IPS-15b (cell line): ENCODE results near the gene TUBA3E.
"Not testable (repeated sequence)": the region's sequence is repeated elsewhere in the genome, so short reads cannot be mapped to it uniquely, and the experiment has no call there.

Experiments
- H3K27me3 ChIP-seq: one replicate; pipeline ENCODE4 v1.6.1; 2013; ENCODE audit warnings: low read length; ENCODE audit not compliant: control insufficient read depth, insufficient read depth
- H3K36me3 ChIP-seq: one replicate; pipeline ENCODE4 v1.6.1; 2013; ENCODE audit warnings: low read length; ENCODE audit not compliant: control insufficient read depth, insufficient read depth
- H3K4me1 ChIP-seq: one replicate; pipeline ENCODE4 v1.6.1; 2013; ENCODE audit warnings: mild to moderate bottlenecking, low read length; ENCODE audit not compliant: control insufficient read depth, insufficient read depth
- H3K4me3 ChIP-seq: one replicate; pipeline ENCODE4 v1.5.1; 2013; ENCODE audit warnings: low read depth, low read length
- H3K9ac ChIP-seq: one replicate; pipeline ENCODE4 v1.6.1; 2013; ENCODE audit warnings: low read depth, mild to moderate bottlenecking, low read length
- H3K9me3 ChIP-seq: one replicate; pipeline ENCODE4 v1.6.1; 2013; ENCODE audit warnings: mild to moderate bottlenecking, low read length; ENCODE audit not compliant: control insufficient read depth, insufficient read depth

The TUBA3E gene

DNA sequence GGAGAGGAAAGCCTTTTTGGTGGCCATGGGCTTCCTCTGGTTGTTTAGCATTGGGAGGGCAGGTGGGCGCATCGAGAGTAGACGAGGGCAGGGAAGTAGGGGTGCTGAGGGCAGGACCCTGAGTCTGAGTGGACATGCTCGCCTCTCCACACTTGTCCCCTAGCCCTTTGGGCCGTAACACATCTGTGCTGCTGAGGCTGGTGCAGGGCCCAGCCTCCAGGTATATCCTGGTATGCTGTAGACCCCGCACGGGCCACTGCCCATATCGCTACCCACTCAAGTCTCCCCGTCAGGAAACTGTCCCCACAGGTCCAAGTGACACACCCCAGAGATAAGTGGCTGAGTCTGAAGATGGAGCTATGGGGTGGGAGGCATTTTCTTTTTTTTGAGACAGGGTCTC, 39.6 kb downstream of the TUBA3E start:
- Histone ChIP-seq H3K9me3 (no peaks in the 10 kb centered on the region), H3K36me3 (peaks cover 16% of the 10 kb centered on the region), H3K4me3 (no peak overlapping the region), H3K4me1 (no peaks in the 10 kb centered on the region), H3K9ac (no peak overlapping the region), H3K27me3 (no peaks in the 10 kb centered on the region)

- not testable (repeated sequence) for H3K27me3 ChIP-seq, H3K4me1 ChIP-seq, H3K9ac ChIP-seq, H3K4me3 ChIP-seq, H3K9me3 ChIP-seq
- H3K36me3 ChIP-seq: peaks cover 19% of the 10 kb centered on the region
Measured at GRCh38 chr2:130157825-130158514, 40.3 kb downstream of the TUBA3E start.

DNA sequence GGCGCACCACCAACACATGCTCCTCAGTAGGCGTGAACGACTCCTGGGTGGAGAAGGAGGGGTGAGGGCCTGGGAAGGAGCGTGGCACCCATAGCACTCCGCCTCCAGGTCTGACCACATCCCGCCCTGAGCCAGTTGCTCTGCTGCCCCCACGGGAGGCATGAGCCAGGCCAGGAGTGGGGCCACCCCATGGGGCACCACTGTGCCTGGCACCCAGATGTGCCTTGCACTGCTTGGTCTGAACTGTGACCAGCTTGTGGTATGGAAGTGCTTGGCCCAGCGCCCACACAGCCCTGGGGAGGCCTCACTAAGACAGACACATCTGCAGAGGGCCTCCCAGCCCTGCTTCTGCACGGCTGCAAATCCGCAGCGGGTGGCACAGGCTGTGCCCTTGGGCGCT, 40.9 kb downstream of the TUBA3E start:
- H3K9ac ChIP-seq, H3K9me3 ChIP-seq, H3K4me1 ChIP-seq, H3K4me3 ChIP-seq, H3K27me3 ChIP-seq: not testable (repeated sequence)
- peaks cover 25% of the 10 kb centered on the region for H3K36me3 ChIP-seq

DNA sequence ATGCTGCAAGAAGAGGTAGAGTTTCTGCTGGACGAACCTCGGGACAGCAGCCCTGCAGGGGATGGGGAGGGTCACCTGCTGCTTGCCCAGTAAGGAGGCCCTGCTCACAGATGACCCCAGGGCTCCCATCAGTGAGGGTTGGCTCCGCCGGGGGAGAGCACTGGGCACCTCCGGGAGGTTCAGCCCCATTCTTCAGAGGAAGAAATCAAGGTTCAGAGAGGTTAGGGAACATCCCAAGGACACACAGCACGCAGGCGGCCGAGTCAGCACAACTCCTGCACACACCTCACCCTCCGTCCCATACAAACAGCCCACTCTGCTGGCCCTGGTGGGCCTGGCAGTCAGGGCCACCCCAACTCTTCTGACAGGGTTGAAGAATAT, 41.6 kb downstream of the TUBA3E start:
- H3K36me3 ChIP-seq: peaks cover 31% of the 10 kb centered on the region
- H3K9me3 ChIP-seq: no peaks in the 10 kb centered on the region
- no peaks in the 10 kb centered on the region for H3K4me1 ChIP-seq
- H3K4me3 ChIP-seq: no peak overlapping the region
- no peaks in the 10 kb centered on the region for H3K27me3 ChIP-seq
- no peak overlapping the region for H3K9ac ChIP-seq

- H3K27me3 ChIP-seq, H3K4me3 ChIP-seq, H3K4me1 ChIP-seq, H3K9ac ChIP-seq, H3K9me3 ChIP-seq: not testable (repeated sequence)
- H3K36me3 ChIP-seq: peaks cover 31% of the 10 kb centered on the region
Measured at GRCh38 chr2:130155956-130156623, 42.1 kb downstream of the TUBA3E start.

GRCh38 chr2:130154773-130155765, 43.2 kb downstream of the TUBA3E start:
- peaks cover 31% of the 10 kb centered on the region for H3K36me3 ChIP-seq
- H3K9ac ChIP-seq: no peak overlapping the region
- H3K4me3 ChIP-seq: no peak overlapping the region
- no peaks in the 10 kb centered on the region for H3K27me3 ChIP-seq
- H3K4me1 ChIP-seq: no peaks in the 10 kb centered on the region
- no peaks in the 10 kb centered on the region for H3K9me3 ChIP-seq

DNA sequence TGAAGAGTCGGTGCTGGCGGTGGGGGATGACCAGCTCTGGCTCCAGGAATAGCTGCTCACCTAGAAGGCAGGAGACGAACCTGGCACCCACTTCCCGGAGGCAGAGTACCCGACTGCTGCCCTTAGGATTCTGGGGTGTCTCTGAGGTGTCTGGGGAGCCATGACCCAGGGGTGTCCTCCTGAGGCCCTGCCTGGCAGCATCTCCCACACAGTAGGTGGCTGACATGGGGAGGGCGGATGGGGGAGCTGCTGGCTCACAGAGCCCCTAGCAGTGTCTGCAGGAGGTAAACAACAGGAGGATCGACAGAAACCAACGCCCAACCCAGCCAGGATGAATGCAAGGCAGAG, 43.8 kb downstream of the TUBA3E start:
- H3K36me3 ChIP-seq: peaks cover 31% of the 10 kb centered on the region
- H3K9ac ChIP-seq, H3K9me3 ChIP-seq, H3K4me1 ChIP-seq, H3K27me3 ChIP-seq, H3K4me3 ChIP-seq: not testable (repeated sequence)

DNA sequence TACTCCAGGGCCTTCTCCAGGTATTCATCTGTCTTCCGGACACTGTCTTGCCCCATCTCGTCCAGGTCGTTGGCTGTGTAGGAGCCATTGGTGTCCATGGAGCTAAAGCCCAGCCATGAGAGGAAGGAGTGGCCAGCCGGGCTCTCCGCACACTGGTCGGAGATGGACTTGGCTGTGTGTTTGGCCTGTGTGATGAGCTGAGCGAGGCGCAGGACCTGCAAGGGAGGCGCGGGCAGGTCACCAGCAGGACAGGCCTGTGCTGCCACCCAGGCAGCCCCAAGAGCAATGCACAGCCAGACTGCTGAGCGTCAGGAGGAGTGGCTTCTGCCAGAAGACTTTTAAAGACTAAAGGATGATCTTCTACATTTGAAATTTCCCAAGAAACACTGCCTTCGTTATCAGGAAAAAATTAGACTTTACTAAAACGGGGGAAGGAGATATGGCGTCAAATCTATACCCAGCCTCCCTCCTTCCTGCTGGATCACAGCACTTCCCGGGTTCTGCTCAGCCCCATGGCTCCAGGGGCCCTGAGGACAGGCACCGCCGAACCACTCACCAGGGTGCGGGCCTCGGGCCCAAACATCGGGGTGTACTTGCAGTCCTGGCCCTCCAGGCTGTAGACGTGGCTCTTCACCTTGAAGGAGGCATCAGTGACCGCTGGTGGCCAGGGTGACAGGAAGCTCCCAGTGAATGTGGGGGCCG, 44.4 kb downstream of the TUBA3E start:
- H3K36me3 ChIP-seq: peaks cover 31% of the 10 kb centered on the region
- not testable (repeated sequence) for H3K27me3 ChIP-seq, H3K4me3 ChIP-seq, H3K9ac ChIP-seq, H3K9me3 ChIP-seq, H3K4me1 ChIP-seq

DNA sequence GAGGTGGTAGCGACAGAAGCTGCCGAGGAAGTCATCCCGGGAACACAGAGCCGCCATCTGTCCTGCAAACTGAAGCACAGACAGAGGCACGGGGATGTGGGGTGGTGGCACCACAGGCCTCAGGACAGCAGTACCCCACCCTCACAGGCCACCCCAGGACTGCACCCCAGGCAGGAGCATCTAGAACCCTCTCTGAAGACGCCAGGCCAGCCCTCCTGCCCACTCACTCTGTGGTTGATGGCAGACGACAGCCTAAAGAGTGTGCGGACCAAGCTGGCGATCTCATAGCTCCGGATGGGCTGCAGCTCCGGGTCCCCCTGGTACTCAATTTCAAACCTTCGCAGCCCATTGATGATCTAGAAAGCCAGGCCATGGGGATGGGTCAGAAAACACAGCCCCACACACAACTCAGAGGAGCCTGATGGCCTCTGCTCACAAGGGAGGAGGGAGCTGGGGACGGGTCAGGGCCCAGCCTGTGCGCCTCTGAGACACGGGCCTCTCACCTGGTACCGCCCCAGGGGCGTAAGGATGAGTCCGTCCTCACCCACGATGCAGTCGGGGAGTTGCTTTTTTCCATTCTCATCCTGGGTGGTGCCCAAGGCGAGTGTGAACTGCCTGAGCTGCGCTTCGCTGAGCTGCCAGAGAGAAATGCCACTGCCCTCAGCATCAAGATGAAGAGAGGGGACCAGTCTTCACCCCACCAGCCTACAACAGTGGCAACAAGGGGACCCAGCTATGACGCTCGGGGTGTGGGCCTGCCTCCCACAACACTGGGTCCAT, 45.2 kb downstream of the TUBA3E start:
- H3K9me3 ChIP-seq: no peaks in the 10 kb centered on the region
- no peaks in the 10 kb centered on the region for H3K27me3 ChIP-seq
- no peak overlapping the region for H3K9ac ChIP-seq
- H3K36me3 ChIP-seq: peaks cover 31% of the 10 kb centered on the region
- no peaks in the 10 kb centered on the region for H3K4me1 ChIP-seq
- H3K4me3 ChIP-seq: no peak overlapping the region

- H3K27me3 ChIP-seq, H3K9ac ChIP-seq, H3K9me3 ChIP-seq, H3K4me1 ChIP-seq, H3K4me3 ChIP-seq: not testable (repeated sequence)
- H3K36me3 ChIP-seq: peaks cover 31% of the 10 kb centered on the region
Measured at GRCh38 chr2:130152136-130152815, 46.0 kb downstream of the TUBA3E start.
